ENCODE results near the gene HARS1. TPM values are rescaled to one million over a fixed set of nuclear protein-coding genes. Genes with fewer than 3 reads are reported as not detected.
"Not testable (repeated sequence)": the region's sequence is repeated elsewhere in the genome, so short reads cannot be mapped to it uniquely, and the experiment has no call there.

Gene HARS1
- polyA plus RNA-seq, 3 donors: 34.8 to 46.7 (median 44.6) TPM

DNA sequence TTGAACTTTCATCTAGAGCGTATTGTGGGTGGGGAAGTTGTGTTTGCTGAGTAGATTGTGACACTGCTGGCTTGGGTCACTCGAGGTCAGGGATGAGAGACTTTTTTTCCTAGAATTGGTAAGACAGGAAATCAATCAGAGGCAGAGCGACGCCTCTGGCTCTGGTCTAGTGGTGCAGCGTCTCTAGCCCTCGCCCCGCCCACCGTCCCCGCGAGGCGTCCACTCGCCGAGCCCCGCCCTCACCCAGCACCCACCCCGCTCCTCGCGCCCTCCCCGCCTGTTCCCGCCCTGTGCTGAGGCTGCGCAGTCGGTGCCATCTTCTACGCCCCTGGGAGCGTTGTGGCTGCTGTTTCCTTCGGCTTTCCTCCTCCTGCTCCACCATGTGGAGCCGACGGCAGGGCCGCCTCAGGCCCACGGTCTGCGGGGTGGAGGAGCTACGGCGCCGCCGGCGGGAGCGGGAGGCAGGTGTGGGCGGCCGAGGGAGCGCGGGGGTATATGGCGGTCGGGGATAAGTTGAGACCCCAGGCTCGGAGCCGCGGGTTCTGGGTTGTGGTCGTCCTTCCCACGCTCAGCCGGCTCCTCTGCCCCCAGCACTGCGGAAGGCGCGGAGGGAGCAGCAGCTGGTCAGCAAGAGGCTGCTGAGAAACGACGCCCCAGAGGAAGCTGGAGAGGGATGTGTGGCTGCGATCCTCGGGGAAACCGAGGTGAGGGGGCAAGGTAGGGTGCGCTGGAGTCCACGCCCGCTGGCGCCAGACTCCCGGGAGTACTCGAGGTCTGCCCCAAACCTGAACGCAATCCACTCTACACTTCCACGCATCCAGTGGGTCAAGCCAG lies 51.8 kb downstream of the HARS1 start, which contains the start of gene TMCO6:
TSS of gene TMCO6 (plus strand) at position 304 of the 834 bp plus-strand sequence. CDS start at position 381, 77 bp downstream.
- 0 to 1% (median 0%) methylated on average over 57 to 63 of the region's 63 CpGs for WGBS, 3 donors
- H3K27ac ChIP-seq (ENCODE audit: low read depth, low read length): peak within 1 kb of the TSS; percentile 41

DNA sequence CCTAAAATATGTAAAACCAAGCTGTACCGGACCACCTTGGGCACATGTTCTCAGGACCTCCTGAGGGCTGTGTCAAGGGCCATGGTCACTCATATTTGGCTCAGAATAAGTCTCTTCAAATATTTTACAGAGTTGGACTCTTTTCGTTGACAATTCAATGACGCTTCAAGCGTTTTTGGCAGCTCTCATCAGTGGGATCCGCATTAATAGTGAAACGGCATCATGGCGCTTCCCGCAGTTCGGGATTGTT lies 52.3 kb downstream of the HARS1 start:
- WGBS, 3 donors: 9 to 19% (median 15%) methylated on average over 9 of the region's 9 CpGs
- peak overlapping the region; percentile 41 for H3K27ac ChIP-seq (ENCODE audit: low read depth, low read length)

DNA sequence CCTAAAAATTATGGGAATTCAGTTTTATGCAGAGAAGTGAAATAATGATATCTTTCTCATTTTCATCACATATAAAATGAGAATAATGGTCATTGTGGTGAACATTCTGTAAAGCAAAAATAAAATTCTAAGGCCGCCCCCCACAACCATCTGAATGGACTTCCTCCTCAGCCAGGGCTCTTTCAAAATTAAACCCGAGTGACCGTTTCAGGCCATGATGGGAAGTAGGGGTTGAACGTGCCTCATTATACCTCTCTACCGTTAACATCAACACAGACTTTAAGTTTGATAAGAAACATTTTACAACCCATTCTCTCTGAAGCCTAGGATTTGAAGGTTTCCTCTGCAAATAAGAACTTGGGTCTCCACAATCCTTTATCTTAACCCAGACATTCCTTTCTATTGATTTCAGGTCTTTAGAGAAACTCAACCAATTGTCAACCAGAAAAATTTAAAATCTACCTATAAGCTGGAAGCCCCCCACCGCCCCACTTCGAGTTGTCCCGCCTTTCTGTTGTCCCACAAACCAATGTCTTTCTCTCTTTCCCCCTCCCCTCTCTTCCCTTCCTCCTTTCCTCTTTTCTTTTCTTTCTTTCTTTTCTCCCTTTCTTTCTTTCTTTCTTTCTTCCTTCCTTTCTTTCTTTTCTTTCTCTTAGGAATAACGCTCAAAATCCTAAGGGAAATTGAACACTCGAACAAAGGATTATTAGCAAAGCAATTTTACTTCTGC lies 53.6 kb downstream of the HARS1 start:
- H3K27ac ChIP-seq (ENCODE audit: low read depth, low read length): no peak overlapping the region
- WGBS, 3 donors: 76 to 86% (median 79%) methylated on average over 10 of the region's 10 CpGs

DNA sequence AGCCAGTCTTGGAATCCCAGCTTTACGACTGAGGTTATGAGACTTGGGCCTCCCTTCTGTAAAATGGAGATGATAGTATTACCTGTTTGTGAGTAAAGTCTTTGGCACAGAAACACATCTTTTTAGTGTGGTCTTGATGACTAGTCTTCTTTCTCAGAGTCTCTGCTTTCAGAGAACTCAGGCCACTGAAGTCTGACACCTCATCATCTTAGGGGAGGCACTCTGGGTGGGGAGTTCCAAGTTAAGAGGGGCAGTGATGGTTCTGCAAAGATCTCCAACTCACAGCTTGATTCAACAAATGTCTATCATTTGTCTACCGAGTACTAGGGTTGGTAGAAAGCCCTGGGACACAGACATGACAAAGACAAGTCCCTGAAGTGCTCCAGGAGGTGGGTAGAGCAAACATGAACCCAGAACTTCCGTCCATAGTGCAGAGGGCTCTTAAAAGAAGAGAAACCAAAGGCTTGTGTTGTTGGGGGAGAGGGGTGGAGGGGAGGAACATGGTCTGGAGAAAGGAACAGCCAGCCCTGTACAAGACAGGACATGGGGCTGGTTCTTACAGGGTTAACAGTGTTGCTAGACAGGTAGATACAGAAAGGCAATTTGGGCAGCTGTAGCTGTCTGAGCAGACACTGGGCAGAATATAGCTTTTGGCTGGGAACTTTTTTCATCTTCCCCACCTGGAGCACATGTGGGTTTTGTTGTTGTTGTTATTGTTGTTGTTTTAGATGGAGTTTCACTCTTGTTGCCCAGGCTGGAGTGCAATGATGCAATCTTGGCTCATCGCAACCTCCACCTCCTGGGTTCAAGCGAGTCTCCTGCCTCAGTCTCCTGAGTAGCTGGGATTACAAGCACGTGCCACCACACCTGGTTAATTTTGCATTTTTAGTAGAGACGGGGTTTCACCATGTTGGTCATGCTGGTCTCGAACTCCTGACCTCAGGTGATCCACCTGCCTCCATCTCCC lies 55.6 kb downstream of the HARS1 start:
- no peak overlapping the region for H3K27ac ChIP-seq (ENCODE audit: low read depth, low read length)
- WGBS, 3 donors: 81 to 91% (median 88%) methylated on average over 8 of the region's 8 CpGs

DNA sequence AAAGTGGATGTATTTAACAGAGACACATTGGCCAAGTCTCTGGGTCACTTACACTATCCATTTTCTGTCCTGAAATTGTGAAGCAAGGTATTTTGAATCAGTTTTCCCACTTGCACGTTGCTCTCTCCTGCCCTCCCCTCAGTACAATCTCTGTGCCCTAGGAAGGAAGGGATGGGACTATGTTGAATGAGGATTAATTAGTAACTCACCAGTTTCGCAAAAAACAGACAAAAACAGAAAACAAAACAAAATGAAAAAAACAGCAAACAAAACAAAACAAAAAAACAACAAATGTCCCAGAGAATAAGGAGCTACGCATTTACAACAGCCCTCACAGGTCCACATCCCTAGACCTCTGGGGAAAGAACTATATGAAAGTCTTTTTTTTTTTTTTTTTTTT lies 57.1 kb downstream of the HARS1 start:
- no peak overlapping the region for H3K27ac ChIP-seq (ENCODE audit: low read depth, low read length)
- WGBS, 3 donors: 54 to 71% (median 67%) methylated on average over 3 of the region's 3 CpGs

DNA sequence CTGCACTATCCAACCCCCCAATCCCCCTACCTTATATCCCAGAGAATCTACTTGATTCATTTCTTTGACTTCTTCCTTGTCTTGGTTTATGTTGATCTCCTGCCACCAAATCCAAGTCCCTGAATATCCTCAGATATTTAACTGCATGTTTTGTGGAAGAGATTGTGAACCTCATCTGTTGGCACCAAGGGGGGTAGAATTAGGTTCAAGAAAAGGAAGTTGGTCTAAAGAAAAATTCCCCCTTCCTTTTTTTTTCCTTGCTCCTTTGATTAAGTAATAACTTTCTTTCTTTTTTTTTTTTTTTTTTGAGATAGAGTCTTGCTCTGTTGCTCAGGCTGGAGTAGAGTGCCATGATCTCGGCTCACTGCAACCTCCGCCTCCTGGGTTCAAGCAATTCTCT lies 57.7 kb downstream of the HARS1 start:
- H3K27ac ChIP-seq (ENCODE audit: low read depth, low read length): no peak overlapping the region
- WGBS, 3 donors: 75 to 96% (median 83%) methylated on average over 2 of the region's 2 CpGs

DNA sequence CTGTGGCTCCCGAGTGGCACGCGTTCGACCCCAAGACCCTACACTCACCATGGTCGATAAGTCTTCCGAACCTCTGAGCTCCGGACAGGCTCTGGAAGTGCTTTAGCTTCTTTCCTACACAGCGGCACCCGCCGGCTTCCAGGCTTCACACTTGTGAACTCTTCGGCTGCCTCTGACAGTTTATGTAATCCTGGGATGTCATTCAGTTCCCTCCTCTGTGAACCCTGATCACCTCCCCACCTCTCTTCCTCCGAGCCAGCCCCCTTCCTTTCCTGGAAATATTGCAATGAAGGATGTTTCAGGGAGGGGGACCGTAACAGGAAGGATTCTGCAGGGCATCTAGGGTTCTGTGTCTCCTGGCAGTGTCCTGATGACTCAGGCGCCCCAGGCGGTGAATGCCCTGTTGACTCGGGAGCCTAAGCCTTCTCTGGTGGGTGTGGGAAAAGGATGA lies 58.1 kb downstream of the HARS1 start, which contains the start of gene CD14:
TSS of gene CD14 (minus strand) at position 155 of the 451 bp plus-strand sequence. CDS start at position 51, 104 bp downstream.
- no peak within 1 kb of the TSS for H3K27ac ChIP-seq (ENCODE audit: low read depth, low read length)
- 7 to 18% (median 7%) methylated on average over 16 of the region's 16 CpGs for WGBS, 3 donors

DNA sequence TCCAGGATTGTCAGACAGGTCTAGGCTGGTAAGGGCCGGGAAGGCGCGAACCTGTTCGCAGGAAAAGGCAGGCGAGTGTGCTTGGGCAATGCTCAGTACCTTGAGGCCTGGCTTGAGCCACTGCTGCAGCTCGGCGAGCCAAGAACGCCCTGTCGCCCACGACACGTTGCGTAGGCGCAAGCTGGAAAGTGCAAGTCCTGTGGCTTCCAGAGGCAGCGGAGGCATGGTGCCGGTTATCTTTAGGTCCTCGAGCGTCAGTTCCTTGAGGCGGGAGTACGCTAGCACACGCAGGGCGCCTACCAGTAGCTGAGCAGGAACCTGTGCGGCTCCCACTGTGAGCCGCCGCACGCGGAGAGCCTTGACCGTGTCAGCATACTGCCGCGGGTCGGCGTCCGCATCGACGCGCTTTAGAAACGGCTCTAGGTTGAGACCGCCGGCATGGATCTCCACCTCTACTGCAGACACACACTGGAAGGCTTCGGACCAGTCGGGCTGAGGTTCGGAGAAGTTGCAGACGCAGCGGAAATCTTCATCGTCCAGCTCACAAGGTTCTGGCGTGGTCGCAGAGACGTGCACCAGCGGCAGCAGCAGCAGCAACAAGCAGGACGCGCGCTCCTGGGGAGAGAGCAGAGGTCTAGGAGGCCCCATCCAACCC lies 58.7 kb downstream of the HARS1 start:
- 0 to 1% (median 1%) methylated on average over 51 of the region's 51 CpGs for WGBS, 3 donors
- no peak overlapping the region for H3K27ac ChIP-seq (ENCODE audit: low read depth, low read length)

DNA sequence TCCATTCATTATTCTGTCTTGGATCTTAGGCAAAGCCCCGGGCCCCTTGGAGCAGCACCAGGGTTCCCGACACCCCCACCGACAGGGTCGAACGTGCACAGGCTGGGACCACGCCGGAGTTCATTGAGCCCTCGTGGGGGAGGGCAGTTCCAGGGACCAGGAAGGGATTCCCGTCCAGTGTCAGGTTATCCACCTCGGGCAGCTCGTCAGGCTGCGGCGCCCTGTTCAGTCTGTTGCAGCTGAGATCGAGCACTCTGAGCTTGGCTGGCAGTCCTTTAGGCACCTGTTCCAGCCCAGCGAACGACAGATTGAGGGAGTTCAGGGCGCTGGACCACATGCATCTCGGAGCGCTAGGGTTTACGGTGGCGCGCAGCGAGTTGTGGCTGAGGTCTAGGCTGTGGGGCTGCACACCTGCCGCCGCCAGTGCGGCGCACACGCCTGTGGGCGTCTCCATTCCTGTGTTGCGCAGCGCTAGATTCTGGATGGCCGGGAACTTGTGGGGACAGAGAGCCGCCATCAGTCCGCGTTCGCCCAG lies 59.3 kb downstream of the HARS1 start:
- 7 to 13% (median 12%) methylated on average over 36 of the region's 36 CpGs for WGBS, 3 donors
- no peak overlapping the region for H3K27ac ChIP-seq (ENCODE audit: low read depth, low read length)

DNA sequence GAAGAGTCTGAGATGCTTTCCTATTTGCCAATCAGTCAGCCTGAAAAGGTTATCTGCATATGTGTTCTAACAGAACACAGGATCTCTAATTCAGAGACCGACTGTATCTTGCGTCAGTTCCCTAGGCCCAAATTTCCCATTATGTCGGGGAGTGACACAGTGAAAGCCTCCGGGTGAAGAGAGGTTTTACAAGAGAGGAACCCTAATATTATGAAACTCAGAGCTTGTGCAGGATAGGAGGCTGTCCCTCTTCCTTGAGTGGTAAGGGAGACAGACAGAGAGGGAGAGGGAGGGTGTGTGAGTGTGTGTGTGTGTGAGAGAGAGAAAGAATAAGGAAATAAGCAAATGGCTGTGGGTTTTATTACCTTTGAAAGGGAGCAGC lies 60.1 kb downstream of the HARS1 start:
- WGBS, 3 donors: 62 to 91% (median 66%) methylated on average over 4 of the region's 4 CpGs

DNA sequence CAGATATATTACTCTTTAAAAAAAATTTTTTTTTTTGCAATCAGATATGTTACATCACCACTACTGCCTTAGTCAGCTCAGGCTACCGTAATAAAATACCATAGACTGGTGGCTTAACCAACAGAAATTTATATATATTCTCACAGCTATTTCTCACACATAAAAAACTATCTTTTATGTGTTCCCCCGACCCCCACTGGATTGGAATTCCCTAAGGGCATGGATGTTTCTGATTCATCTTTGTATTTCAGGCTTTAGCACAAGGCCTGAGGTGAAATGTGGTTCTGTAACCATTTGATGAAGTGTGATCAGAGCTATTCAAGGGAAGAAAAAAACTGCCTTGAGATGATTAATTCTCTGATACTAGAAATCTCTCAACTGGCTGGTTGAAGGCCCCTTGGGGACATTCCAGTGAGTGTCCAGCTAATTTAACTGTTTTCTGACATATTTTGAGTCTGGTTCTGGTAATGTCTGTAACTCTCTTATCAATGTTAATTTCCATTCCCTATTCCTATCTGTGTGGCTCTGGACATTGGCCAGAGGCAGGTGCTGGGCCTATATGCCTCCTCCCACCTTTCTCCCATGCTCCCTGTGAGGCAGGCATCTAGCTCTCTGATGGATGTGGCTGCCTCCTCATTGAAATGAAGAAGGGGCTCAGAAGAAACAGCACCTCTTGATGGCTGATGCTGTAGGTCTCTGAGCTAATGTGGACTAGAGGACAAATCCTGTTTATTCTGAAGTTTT lies 60.7 kb downstream of the HARS1 start:
- WGBS, 3 donors: 54 to 72% (median 59%) methylated on average over 2 of the region's 2 CpGs

More for the DNA sequence above, 60.1 kb downstream of the HARS1 start:
- H3K27ac ChIP-seq (ENCODE audit: low read depth, low read length): no peak overlapping the region

DNA sequence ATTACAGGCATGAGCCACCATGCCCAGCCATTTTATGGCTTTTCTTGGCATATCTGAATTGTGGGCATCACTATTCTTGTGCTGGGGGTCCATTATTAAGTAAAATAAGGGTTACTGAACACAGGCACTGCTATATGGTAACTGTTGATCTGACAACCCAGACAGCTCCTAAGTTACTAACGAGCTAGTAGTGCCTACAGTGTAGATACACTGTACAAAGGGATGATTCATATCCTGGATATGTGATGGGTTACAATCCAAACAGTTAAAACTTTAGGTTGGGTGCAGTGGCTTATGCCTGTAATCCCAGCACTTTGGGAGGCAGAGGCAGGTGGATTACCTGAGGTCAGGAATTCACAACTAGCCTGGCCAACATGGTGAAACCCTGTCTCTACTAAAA lies 62.5 kb downstream of the HARS1 start:
- 63 to 86% (median 79%) methylated on average over 1 of the region's 1 CpG for WGBS, 3 donors
- H3K27ac ChIP-seq (ENCODE audit: low read depth, low read length): no peak overlapping the region

More for the DNA sequence above, 60.7 kb downstream of the HARS1 start:
- no peak overlapping the region for H3K27ac ChIP-seq (ENCODE audit: low read depth, low read length)

DNA sequence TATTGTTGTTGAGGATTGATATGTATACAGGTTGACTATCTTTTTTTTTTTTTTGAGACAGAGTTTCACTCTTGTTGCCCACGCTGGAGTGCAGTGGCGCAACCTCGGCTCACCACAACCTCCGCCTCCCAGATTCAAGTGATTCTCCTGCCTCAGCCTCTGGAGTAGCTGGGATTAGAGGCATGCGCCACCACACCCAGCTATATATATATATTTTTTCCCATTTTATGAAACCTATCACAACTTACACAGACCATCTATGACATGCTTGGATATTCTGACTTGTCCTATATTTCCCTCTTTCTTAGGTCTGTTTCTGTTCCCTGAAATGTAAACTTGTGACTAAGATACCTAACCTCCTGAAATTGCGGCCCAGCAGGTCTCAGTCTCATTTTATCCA lies 63.2 kb downstream of the HARS1 start:
- no peak overlapping the region for H3K27ac ChIP-seq (ENCODE audit: low read depth, low read length)
- 82 to 96% (median 89%) methylated on average over 6 of the region's 6 CpGs for WGBS, 3 donors

DNA sequence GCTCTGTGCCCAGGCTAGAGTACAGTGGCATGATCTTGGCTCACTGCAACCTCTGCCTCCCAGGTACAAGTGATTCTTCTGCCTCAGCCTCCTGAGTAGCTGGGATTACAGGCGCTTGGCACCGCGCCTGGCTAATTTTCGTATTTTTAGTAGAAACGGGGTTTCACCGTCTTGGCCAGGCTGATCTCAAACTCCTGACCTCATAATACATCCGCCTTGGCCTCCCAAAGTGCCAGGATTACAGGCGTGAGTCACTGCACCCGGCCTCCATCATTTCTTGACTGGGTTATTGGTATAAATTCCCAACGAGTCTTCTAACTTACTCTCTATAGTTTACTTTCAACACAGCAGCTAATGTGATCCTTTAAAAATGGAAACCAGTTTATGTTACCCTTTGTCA lies 66.3 kb downstream of the HARS1 start:
- not testable (repeated sequence) for H3K27ac ChIP-seq (ENCODE audit: low read depth, low read length)
- WGBS, 3 donors: 89 to 91% (median 89%) methylated on average over 10 of the region's 10 CpGs

All from adipose tissue (tissue), 3 donors.